Measurements from ENCODE around the gene HELB.
"Not testable (repeated sequence)": the region's sequence is repeated elsewhere in the genome, so short reads cannot be mapped to it uniquely, and the experiment has no call there.

The HELB gene

GRCh38 chr12:66303316-66303804 lies 1.1 kb downstream of the HELB start:
- not testable (repeated sequence) for DNase-seq (ENCODE audit: low spot score)

- no peak for DNase-seq (ENCODE audit: low spot score)
Observed at GRCh38 chr12:66304296-66304900, 2.1 kb downstream of the HELB start.

DNA sequence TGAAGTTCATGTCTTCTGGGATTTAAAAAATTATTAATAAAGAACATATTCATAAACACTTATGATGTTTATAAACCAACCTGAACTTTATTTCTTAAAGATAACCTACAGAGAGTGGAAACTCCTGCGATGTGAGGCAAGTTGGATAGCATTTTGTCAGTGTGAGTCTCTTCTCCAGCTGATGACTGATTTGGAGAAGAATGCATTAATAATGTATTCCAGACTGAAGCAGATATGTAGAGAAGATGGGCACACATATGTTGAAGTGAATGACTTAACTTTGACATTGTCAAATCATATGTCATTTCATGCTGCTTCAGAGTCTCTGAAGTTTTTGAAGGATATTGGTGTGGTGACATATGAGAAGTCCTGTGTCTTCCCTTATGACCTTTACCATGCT lies 7.3 kb downstream of the HELB start:
- no peak for DNase-seq (ENCODE audit: low spot score)

DNA sequence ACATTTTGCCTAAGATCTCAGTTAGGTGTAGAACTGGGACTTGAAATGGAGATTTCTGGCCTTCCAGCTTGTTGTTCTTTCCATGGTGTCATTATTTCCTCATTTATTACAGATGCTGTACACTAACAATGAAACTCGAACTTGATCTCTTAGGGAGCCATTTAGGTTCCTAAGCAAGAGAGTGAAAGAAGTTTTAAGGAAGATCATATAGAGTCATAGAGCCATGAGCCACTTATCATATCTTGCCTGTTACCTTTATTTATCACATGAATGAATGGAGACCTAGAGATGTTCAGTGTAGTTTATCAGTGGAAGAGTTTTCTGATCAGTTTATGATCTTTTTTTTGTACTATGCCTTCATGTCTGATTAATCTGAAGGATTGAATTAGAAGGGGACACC lies 9.9 kb downstream of the HELB start:
- no peak for DNase-seq (ENCODE audit: low spot score)

DNA sequence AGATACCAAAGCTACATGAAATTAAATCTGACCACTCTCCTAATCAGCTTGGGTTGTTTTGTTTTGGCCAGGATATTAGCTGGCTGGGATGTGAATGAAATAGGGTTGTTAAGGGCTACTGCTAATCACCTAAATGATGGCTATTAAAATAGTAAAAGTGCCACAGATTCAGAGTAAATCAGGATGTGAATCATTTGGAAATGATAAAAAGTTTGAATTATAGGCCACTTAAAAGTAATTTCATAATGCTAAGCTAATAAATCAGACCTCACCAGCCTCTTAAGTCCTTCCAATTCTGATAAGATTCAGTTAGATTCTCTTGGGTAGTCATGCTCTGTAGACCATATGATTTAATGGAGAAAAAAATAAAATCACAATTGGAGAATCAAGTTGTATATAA lies 12.0 kb downstream of the HELB start:
- DNase-seq (ENCODE audit: low spot score) = no peak

DNA sequence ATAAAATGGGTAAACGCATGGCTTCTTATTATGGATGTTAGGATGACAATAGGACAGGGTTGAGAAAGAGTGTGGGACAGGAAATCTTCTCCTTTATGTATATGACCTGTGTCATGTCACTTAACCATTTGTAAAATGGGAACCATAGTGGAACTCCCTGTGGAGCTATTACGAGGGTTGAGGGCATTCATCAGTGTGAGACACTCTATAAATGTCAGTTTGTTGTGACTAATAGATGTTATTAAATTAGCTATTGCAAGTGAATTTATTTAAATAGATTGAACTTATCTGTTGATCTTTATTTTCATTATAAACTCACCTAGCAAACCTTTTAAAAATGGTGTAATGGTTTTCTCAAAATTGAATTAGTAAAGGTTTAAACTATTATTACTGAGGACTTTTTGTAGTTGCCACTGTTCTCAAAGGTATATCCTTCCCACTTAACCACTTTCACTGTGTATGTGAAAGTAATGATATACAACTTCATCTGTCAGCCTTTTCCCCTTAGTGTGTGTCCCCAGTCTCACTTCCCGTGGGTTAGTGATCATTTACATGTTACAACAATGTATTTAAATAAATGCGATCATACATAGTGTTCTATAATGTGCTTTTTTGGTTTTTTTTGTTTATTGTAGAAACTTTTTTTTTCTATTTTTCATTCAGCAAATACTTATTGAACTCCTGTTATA lies 17.1 kb downstream of the HELB start:
- DNase-seq (ENCODE audit: low spot score) = no peak

GRCh38 chr12:66320996-66321395 lies 18.7 kb downstream of the HELB start:
- DNase-seq (ENCODE audit: low spot score) = no peak

GRCh38 chr12:66321435-66321834 lies 19.1 kb downstream of the HELB start:
- no peak for DNase-seq (ENCODE audit: low spot score)

DNA sequence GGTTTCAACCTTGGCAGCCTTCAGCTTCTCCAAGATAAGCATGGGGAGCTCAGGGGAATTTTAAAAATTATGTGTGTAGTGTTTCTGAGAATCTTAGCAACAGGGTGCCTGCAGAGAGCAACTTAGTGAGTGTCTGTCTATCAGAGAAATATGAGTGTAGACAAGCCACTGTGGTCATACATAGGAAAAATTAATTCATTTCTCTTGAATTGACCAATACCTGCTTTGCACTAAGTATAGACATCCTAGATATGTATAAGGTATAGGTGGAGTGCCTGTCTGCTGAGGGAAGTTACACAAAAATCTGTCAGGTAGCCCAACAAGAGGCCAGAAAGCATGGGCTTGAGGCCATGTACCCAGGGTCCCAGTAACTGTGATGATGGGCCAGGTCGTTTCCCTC lies 20.7 kb downstream of the HELB start:
- DNase-seq (ENCODE audit: low spot score) = no peak

- DNase-seq (ENCODE audit: low spot score) = no peak
Observed at GRCh38 chr12:66329941-66330340, 27.6 kb downstream of the HELB start.

DNA sequence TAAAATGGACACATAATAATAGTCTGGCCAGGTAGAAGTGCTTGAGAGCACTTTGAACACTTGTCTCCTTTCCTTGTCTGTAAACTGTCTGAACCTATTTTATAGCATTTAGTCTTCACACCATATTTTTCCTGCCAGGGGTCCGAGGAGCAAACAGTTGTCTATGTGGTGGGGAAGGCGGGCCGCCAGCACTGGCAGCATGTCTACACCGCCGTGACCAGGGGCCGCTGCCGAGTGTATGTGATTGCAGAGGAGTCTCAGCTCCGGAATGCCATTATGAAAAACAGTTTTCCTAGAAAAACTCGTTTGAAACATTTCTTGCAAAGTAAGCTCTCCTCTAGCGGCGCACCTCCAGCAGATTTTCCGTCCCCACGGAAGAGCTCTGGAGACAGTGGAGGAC lies 28.7 kb downstream of the HELB start:
- no peak for DNase-seq (ENCODE audit: low spot score)

GRCh38 chr12:66331814-66332213 lies 29.5 kb downstream of the HELB start:
- DNase-seq (ENCODE audit: low spot score) = no peak

- no peak for DNase-seq (ENCODE audit: low spot score)
Observed at GRCh38 chr12:66335746-66336145, 33.5 kb downstream of the HELB start.

DNA sequence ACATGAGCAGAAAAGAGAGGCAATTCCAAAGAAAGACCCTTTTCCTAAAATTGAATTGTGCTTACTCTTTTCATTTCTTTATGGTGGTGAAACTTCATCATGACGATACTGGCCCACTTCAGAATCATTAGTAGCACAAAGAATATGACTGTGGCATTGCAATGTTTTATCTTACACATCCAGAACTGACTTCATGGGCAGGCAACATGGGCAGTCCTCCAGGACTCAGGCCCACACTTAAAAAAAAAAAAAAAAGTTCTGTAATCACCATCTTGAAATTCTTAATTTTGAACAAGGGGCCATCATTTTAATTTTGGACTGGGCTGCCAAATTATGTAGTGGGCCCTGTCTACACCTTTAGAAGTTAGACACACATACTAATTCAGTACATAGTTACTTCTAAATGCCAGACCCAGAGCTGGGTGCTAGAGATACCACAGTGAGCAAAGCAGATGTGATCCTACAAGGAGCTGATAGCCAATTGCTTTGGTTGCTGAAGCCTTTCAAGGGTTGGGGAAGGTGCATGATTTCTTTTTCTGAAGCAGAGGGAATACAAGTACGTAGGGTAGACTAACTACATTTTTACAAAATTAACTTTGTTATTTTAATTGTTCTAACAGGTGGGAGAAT lies 35.2 kb downstream of the HELB start:
- no peak for DNase-seq (ENCODE audit: low spot score)

- DNase-seq (ENCODE audit: low spot score) = no peak
Observed at GRCh38 chr12:66340131-66340530, 37.8 kb downstream of the HELB start.

DNA sequence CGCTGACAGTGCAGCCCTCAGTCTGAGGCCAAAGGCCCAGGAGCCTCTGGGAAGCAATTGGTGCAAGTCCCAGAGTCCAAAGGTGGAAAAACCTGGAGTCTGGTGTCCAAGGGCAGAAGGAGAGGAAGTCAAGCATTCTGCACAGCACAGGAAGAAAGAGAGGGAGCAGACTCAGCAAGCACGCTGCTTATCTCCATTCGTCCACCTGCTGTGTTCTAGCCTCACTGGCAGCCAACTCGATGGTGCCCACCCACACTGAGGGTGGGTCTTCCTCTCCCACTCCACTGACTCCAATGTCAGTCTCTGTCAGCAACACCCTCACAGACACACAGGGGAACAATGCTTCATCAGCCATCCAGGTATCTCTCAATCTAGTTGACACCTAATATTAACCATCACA lies 38.8 kb downstream of the HELB start:
- DNase-seq (ENCODE audit: low spot score) = no peak

GRCh38 chr12:66345212-66345611 lies 42.9 kb downstream of the HELB start:
- DNase-seq (ENCODE audit: low spot score) = no peak

DNA sequence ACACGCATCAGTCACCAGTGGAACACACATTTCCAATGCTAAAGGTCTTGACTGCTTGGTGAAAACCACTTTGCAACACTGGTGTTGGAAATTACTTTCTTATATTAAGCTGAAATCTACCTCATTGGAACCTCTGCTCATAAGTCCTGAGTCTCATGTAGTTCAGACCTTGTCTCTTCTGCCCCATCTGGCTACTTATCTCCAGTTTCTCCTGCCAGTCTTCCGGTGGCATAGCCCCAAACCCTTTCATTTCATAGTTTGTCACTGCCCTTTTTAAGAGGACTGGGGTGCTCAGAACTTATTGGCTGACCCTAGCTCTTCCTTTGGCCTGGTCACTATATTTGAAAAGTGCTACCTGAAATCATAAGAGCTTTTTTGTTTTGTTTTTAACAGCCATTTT lies 43.7 kb downstream of the HELB start:
- no peak for DNase-seq (ENCODE audit: low spot score)

DNA sequence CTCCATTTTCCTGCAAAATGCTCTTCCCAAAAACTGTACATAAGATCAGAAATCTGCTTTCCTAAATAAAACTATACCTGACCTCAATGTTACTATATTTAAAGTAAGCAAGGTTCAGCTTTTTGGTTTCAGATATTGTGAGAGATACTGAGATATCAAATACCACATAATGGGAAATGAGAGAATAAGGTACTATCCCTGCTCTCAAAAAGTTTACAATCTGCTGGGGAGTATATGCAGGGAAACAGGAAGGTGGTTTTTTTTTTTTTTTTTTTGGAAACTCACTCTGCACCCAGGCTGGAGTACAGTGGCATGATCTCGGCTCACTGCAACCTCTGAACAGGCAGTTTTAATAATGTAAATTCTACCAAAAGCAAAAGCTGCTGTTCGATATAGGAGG lies 49.0 kb downstream of the HELB start:
- no peak for DNase-seq (ENCODE audit: low spot score)

DNA sequence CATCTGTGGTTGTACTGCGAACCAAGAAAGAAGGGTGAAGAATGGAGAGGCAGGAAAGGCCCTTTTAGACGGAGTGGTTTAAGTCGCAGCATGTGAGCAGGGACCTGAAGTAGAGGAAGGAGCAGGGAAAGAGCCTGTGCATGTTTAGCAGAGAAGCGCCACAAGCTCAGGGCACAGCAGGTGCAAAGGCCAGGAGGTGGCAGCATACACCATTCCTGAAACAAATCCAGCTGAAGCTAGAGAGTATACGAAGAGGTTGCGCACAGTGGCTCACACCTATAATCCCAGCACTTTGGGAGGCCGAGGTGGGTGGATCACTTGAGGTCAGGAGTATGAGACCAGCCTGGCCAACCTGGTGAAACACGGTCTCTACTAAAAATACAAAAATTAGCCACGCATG lies 49.9 kb downstream of the HELB start:
- DNase-seq (ENCODE audit: low spot score) = no peak

GRCh38 chr12:66352899-66353298 lies 50.6 kb downstream of the HELB start:
- no peak for DNase-seq (ENCODE audit: low spot score)

DNA sequence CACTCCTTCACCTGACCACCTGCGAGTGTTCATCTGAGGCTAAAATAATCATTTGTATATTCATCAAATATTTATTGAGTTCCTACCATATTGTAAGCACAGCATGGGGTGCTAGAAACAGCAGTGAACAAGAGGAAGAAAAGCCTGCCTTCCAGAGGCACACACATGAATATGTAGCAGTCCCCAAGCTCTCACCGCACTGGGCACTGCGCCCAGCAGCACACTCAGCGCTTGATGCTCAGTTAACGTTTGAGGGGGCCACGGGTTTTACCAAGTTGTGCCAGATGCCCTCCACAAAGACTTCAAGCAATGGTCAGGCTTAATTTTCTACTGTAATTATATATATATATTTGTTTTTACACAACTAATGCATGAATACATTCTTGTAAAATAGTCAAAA lies 52.0 kb downstream of the HELB start:
- no peak for DNase-seq (ENCODE audit: low spot score)

GRCh38 chr12:66359300-66359699 lies 57.0 kb downstream of the HELB start:
- no peak for DNase-seq (ENCODE audit: low spot score)

DNA sequence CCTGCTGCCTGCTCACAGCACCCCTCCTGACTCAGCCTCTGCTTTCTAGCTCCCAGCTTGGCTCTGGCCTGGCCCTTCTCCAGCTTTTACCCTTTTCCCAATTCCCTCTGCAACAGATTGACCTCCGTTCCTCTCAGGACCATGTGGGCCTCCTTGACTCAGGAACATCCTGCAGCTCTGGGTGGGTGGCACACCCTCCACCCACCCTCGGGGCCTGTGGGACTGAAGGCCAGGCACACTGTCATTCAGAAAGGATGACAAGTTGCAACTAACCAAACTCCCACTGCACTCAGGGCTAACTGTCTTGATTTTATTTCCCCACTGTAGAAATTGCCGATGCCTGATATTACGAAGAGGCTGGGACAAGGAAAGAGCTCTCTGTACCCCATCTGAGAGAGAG lies 59.4 kb downstream of the HELB start:
- no peak for DNase-seq (ENCODE audit: low spot score)
